H1 (cell line): Measurements from ENCODE around the gene ATP5ME. TPM values are rescaled to one million over a fixed set of nuclear protein-coding genes. Genes with fewer than 3 reads are reported as not detected.

ENCODE experiments used
- CTCF ChIA-PET: fragments of 300-600 bp; sonication (Branson Sonifier 250); formaldehyde crosslinking; loops from one replicate; lab custom pipeline; 2021; ENCODE audit not compliant: partially characterized antibody; lab: Charles Lee
- POLR2A ChIA-PET: fragments of 300-600 bp; sonication (Branson Sonifier 250); formaldehyde crosslinking; loops from one replicate; lab custom pipeline; 2021; ENCODE audit warnings: inconsistent platforms; ENCODE audit not compliant: partially characterized antibody; lab: Charles Lee
- DNase-seq, 2 experiments: peaks; one replicate each; pipeline versions ENCODE4 v3.0.0 to v3.0.0-alpha.2; 2010 to 2022; ENCODE audit warnings: low spot score in 2 of 2, low read depth in 1 of 2, mixed read lengths in 1 of 2
- FAIRE-seq: peaks from 2 replicates; lab custom pipeline; 2011; peaks lifted over from hg19 to GRCh38; lab: Jason Lieb, UNC
- H2AFZ ChIP-seq: 2 replicates; pipeline ENCODE4 v1.8.1; 2012; ENCODE audit warnings: low read length, inconsistent platforms
- H2AK5ac ChIP-seq: 2 replicates; pipeline ENCODE4 v1.6.1; 2013; ENCODE audit warnings: low read depth, low read length
- H2BK120ac ChIP-seq: replicated peaks from 2 replicates; pipeline ENCODE3; 2013; ENCODE audit warnings: low read depth, low read length, inconsistent platforms
- H2BK12ac ChIP-seq: 2 replicates; pipeline ENCODE4 v1.6.1; 2013; ENCODE audit warnings: low read depth, low read length
- H2BK15ac ChIP-seq: 2 replicates; pipeline ENCODE4 v1.6.1; 2013; ENCODE audit warnings: low read length
- H2BK20ac ChIP-seq: 2 replicates; pipeline ENCODE4 v1.6.1; 2013; ENCODE audit warnings: low read length
- H2BK5ac ChIP-seq: 2 replicates; pipeline ENCODE4 v1.6.1; 2013; ENCODE audit warnings: low read depth, low read length
- H3K14ac ChIP-seq: 2 replicates; pipeline ENCODE4 v1.6.1; 2013; ENCODE audit warnings: inconsistent platforms; ENCODE audit not compliant: insufficient read length
- H3K18ac ChIP-seq: 2 replicates; pipeline ENCODE4 v1.6.1; 2013; ENCODE audit warnings: low read length; ENCODE audit errors: extremely low read depth
- H3K23ac ChIP-seq: 2 replicates; pipeline ENCODE4 v1.6.1; 2013; ENCODE audit warnings: inconsistent platforms; ENCODE audit not compliant: insufficient read length
- H3K23me2 ChIP-seq: 2 replicates; pipeline ENCODE4 v1.6.1; 2013; ENCODE audit warnings: low read depth, low read length
- H3K27ac ChIP-seq: 2 replicates; pipeline ENCODE4 v1.6.1; 2011; ENCODE audit warnings: low read depth, low read length, inconsistent platforms
- H3K27me3 ChIP-seq, 4 experiments: replicated peaks in 1 of 4; 1 replicate in 1 of 4; 2 replicates in 3 of 4; pipeline versions ENCODE4 v1.6.1 to v1.8.1; 2011 to 2013; ENCODE audit warnings: low read length in 3 of 4, mild to moderate bottlenecking in 3 of 4, inconsistent platforms in 2 of 4, mixed read lengths in 2 of 4, moderate library complexity in 1 of 4; ENCODE audit not compliant: control insufficient read depth in 3 of 4, insufficient read depth in 3 of 4; ENCODE audit errors: extremely low read depth in 1 of 4
- H3K36me3 ChIP-seq, 4 experiments: 2 replicates each; pipeline versions ENCODE4 v1.6.1 to v1.8.1; 2011 to 2013; ENCODE audit warnings: mild to moderate bottlenecking in 4 of 4, low read length in 3 of 4, moderate library complexity in 2 of 4, control low read depth in 1 of 4, inconsistent platforms in 1 of 4; ENCODE audit not compliant: insufficient read depth in 4 of 4, control insufficient read depth in 2 of 4
- H3K4ac ChIP-seq: replicated peaks from 2 replicates; pipeline ENCODE3; 2013; ENCODE audit warnings: low read length, low read depth, mixed read lengths, inconsistent platforms; ENCODE audit not compliant: insufficient read length
- H3K4me1 ChIP-seq, 4 experiments: replicated peaks in 1 of 4; 1 replicate in 1 of 4; 2 replicates in 3 of 4; pipeline versions ENCODE4 v1.6.1 to v1.8.1; 2011 to 2013; ENCODE audit warnings: low read length in 3 of 4, inconsistent platforms in 2 of 4, mixed read lengths in 1 of 4; ENCODE audit not compliant: insufficient read depth in 4 of 4, control insufficient read depth in 3 of 4
- H3K4me2 ChIP-seq, 2 experiments: 2 replicates each; pipeline versions ENCODE4 v1.6.1 to v1.8.1; 2011 to 2013; ENCODE audit warnings: low read depth in 2 of 2, low read length in 2 of 2, control low read depth in 1 of 2, inconsistent platforms in 1 of 2, mild to moderate bottlenecking in 1 of 2; ENCODE audit not compliant: insufficient read depth in 1 of 2
- H3K4me3 ChIP-seq, 4 experiments: fragments of 200-600, 300-600 bp in 1 of 4; sonication (generic), shearing (Covaris generic), sonication (Bioruptor Twin) in 1 of 4; 2 replicates each; pipeline versions ENCODE4 v1.5.1 to v1.8.1; 2011 to 2016; ENCODE audit warnings: low read length in 4 of 4, low read depth in 3 of 4, control low read depth in 2 of 4, inconsistent platforms in 2 of 4, mild to moderate bottlenecking in 2 of 4, mixed read lengths in 1 of 4, moderate library complexity in 1 of 4; ENCODE audit not compliant: insufficient read depth in 2 of 4; ENCODE audit errors: extremely low read depth in 1 of 4
- H3K56ac ChIP-seq: replicated peaks from 2 replicates; pipeline ENCODE3; 2013; ENCODE audit warnings: low read depth, mild to moderate bottlenecking, mixed read lengths, low read length, inconsistent platforms; ENCODE audit not compliant: insufficient read length
- H3K79me1 ChIP-seq: 2 replicates; pipeline ENCODE4 v1.6.1; 2013; ENCODE audit warnings: low read depth, low read length, control low read depth
- H3K79me2 ChIP-seq, 2 experiments: 2 replicates each; pipeline versions ENCODE4 v1.6.1 to v1.8.1; 2012 to 2013; ENCODE audit warnings: low read length in 2 of 2, mild to moderate bottlenecking in 2 of 2, inconsistent platforms in 1 of 2; ENCODE audit not compliant: insufficient read depth in 2 of 2, control insufficient read depth in 1 of 2
- H3K9ac ChIP-seq, 4 experiments: replicated peaks in 1 of 4; 1 replicate in 1 of 4; 2 replicates in 3 of 4; pipeline versions ENCODE4 v1.6.1 to v1.8.1; 2011 to 2013; ENCODE audit warnings: low read depth in 3 of 4, low read length in 3 of 4, control low read depth in 2 of 4, mild to moderate bottlenecking in 2 of 4, moderate library complexity in 2 of 4, inconsistent platforms in 1 of 4; ENCODE audit errors: extremely low read depth in 1 of 4
- H3K9me3 ChIP-seq, 2 experiments: 2 replicates each; pipeline versions ENCODE4 v1.6.1 to v1.8.1; 2012 to 2013; ENCODE audit warnings: mild to moderate bottlenecking in 2 of 2, moderate library complexity in 2 of 2, control low read depth in 1 of 2, inconsistent platforms in 1 of 2, low read depth in 1 of 2, low read length in 1 of 2, mixed read lengths in 1 of 2; ENCODE audit not compliant: insufficient read depth in 2 of 2
- H4K20me1 ChIP-seq, 2 experiments: replicated peaks in 1 of 2; 2 replicates each; pipeline versions ENCODE3 to v1.8.1; 2011 to 2013; ENCODE audit warnings: inconsistent platforms in 2 of 2, low read length in 2 of 2, mild to moderate bottlenecking in 1 of 2; ENCODE audit not compliant: insufficient read depth in 2 of 2, control insufficient read depth in 1 of 2
- H4K5ac ChIP-seq: 2 replicates; pipeline ENCODE4 v1.6.1; 2013; ENCODE audit warnings: low read length, low read depth, mixed read lengths, inconsistent platforms; ENCODE audit not compliant: insufficient read length
- H4K8ac ChIP-seq: 2 replicates; pipeline ENCODE4 v1.8.0; 2013; ENCODE audit warnings: mild to moderate bottlenecking, moderate library complexity, low read length, inconsistent platforms; ENCODE audit not compliant: insufficient read depth; ENCODE audit errors: extremely low read depth
- H4K91ac ChIP-seq: replicated peaks from 2 replicates; pipeline ENCODE3; 2013; ENCODE audit warnings: low read length, mixed read lengths, inconsistent platforms; ENCODE audit not compliant: insufficient read length
- ASH2L ChIP-seq: fragments of 200-600, 300-600 bp; sonication (generic); IDR thresholded peaks from one replicate; pipeline ENCODE4 v1.7.1; 2017; ENCODE audit warnings: low read length
- ATF2 ChIP-seq: IDR thresholded peaks from 2 replicates; pipeline ENCODE4 v1.6.1; 2012; ENCODE audit warnings: low read length, inconsistent platforms
- BACH1 ChIP-seq: IDR thresholded peaks from 2 replicates; pipeline ENCODE4 v1.6.1; 2012; ENCODE audit warnings: low read length, improper control_type of control experiment
- BCL11A ChIP-seq, 2 experiments: IDR thresholded peaks; one replicate each; pipeline ENCODE4 v1.6.1; 2011; ENCODE audit warnings: low read depth in 2 of 2, low read length in 2 of 2, mild to moderate bottlenecking in 2 of 2
- CHD1 ChIP-seq: IDR thresholded peaks from 2 replicates; pipeline ENCODE4 v1.6.1; 2012; ENCODE audit warnings: low read depth, low read length, improper control_type of control experiment
- CREB1 ChIP-seq: IDR thresholded peaks from 2 replicates; pipeline ENCODE4 v1.6.1; 2012; ENCODE audit warnings: inconsistent platforms
- EGR1 ChIP-seq: IDR thresholded peaks from 2 replicates; pipeline ENCODE4 v1.6.1; 2011; ENCODE audit warnings: low read depth, low read length, borderline replicate concordance
- HDAC2 ChIP-seq, 2 experiments: fragments of 300-600 bp in 1 of 2; sonication (generic) in 1 of 2; IDR thresholded peaks; 2 replicates each; pipeline ENCODE4 v1.6.1; 2011 to 2012; ENCODE audit warnings: low read depth in 2 of 2, low read length in 2 of 2, mild to moderate bottlenecking in 2 of 2, moderate library complexity in 2 of 2, borderline replicate concordance in 1 of 2, inconsistent platforms in 1 of 2
- KDM1A ChIP-seq: fragments of 200-600, 300-600 bp; sonication (generic); IDR thresholded peaks from 2 replicates; pipeline ENCODE4 v1.7.1; 2016; ENCODE audit warnings: mild to moderate bottlenecking, low read length, borderline replicate concordance
- MAFK ChIP-seq: IDR thresholded peaks from 2 replicates; pipeline ENCODE4 v1.6.1; 2012; ENCODE audit warnings: low read depth, mild to moderate bottlenecking, improper control_type of control experiment, low read length
- SP1 ChIP-seq: IDR thresholded peaks from 2 replicates; pipeline ENCODE4 v1.6.1; 2011; ENCODE audit warnings: low read depth, low read length
- TAF1 ChIP-seq: IDR thresholded peaks from 2 replicates; pipeline ENCODE4 v1.6.1; 2011; ENCODE audit warnings: mild to moderate bottlenecking, low read depth, low read length
- TAF7 ChIP-seq: optimal IDR thresholded peaks from 2 replicates; pipeline ENCODE3; 2011; ENCODE audit warnings: low read depth, mild to moderate bottlenecking, inconsistent platforms, low read length, moderate library complexity, borderline replicate concordance
- TCF12 ChIP-seq: IDR thresholded peaks from 2 replicates; pipeline ENCODE4 v1.6.1; 2011; ENCODE audit warnings: low read depth, mild to moderate bottlenecking, low read length
- WGBS, 2 experiments: shearing (Covaris generic) in 1 of 2; methylation state at CpG; one replicate each; pipeline versions ENCODE4 v1.1.6 to v1.1.7; 2013 to 2015; ENCODE audit warnings: low lambda C conversion rate in 2 of 2, mixed read lengths in 2 of 2, inconsistent platforms in 1 of 2, low coverage in 1 of 2, missing lambda C conversion rate in 1 of 2; ENCODE audit not compliant: insufficient replicate concordance in 2 of 2, insufficient coverage in 1 of 2, insufficient read length in 1 of 2; ENCODE audit errors: extremely low coverage in 1 of 2, missing lambda C conversion rate in 1 of 2; 5-methylcytosine and 5-hydroxymethylcytosine counted together
- polyA plus RNA-seq, 7 experiments: library from polyadenylated mRNA; depleted of rRNA in 3 of 7; stranded (reverse) in 5 of 7; unstranded in 2 of 7; fragments of >200 nt in 5 of 7; fragments of 200-250 nt in 2 of 7; gene quantifications; 1 replicate in 5 of 7; 2 replicates in 1 of 7; 4 replicates in 1 of 7; pipeline versions ENCODE4 v1.2.1 to v1.2.3, GENCODE V29; 2011 to 2013; ENCODE audit warnings: missing spikeins in 2 of 7, mixed read lengths in 2 of 7
- total RNA-seq: library from RNA; stranded (reverse); fragmentation: NEBNext Ultra II Directional; extraction: Animal tissue kit (Norgen Biotek cat#: 25700); gene quantifications from 2 replicates; pipeline ENCODE4 v1.2.1, GENCODE V29; 2021

ATP5ME gene
- total and polyA plus RNA-seq, 2 of the 8 experiments (the other 6 are each of a cell fraction or from before 2014, with no cell fraction given), result 375 to 450 TPM

GRCh38 chr4:630656-631055 lies 43.4 kb downstream of the ATP5ME start:
- POLR2A ChIA-PET, result no interaction called here
- Histone ChIP-seq H3K56ac (no peak overlapping the region), H3K18ac (no peak overlapping the region), H4K8ac (no peak overlapping the region), H3K14ac (no peak overlapping the region), H2AFZ (no peak overlapping the region), H3K36me3 (no peaks in the 10 kb centered on the region), H3K23me2 (no peaks in the 10 kb centered on the region), H3K9ac (no peak overlapping the region), H3K27ac (no peak overlapping the region), H3K79me1 (no peaks in the 10 kb centered on the region), H2BK20ac (no peak overlapping the region), H3K23ac (no peak overlapping the region), H3K4me1 (peaks cover 0 to under 1% (median 0%) of the 10 kb centered on the region in 4 experiments; a peak in 3 of 7 replicates), H2BK12ac (no peak overlapping the region), H4K20me1 (peaks cover 0 to 2% of the 10 kb centered on the region in 2 experiments), H3K4me2 (no peak overlapping the region), H3K9me3 (peaks cover 10 to 11% of the 10 kb centered on the region in 2 experiments; a peak in 3 of 4 replicates), H3K4ac (no peak overlapping the region), H4K5ac (no peak overlapping the region), H2BK120ac (no peak overlapping the region), H2BK15ac (no peak overlapping the region), H2BK5ac (no peak overlapping the region), H4K91ac (no peak overlapping the region), H2AK5ac (no peak overlapping the region), H3K27me3 (no peaks in the 10 kb centered on the region; a peak in 1 of 7 replicates), H3K4me3 (no peak overlapping the region), H3K79me2 (no peaks in the 10 kb centered on the region)
- CTCF ChIA-PET, result interaction anchor here (1.3 to 1.4 kb wide), 2 partner anchors 26 to 28 kb away, joined by 3 read pairs; no protein-coding TSS in a partner anchor
- whole genome bisulfite sequencing, 2 experiments, result 83% methylated on average over 5 of the region's 9 CpGs; no CpG with 5 or more reads in 1 of the 2 experiments
- no peak for DNase-seq
- FAIRE-seq, result no peak
- TF ChIP-seq TAF7 (no peak), TAF1 (no peak), ATF2 (no peak), TCF12 (no peak), SP1 (no peak), CREB1 (no peak), HDAC2 (IDR thresholded peaks at IDR 0.05; ENCODE audit: borderline replicate concordance in 1 of 2, low read depth in 2 of 2, low read length in 2 of 2) (no peak), KDM1A (no peak), BCL11A (IDR thresholded peaks at IDR 0.05; ENCODE audit: low read depth in 2 of 2, low read length in 2 of 2) (no peak), MAFK (no peak), BACH1 (no peak), EGR1 (no peak), ASH2L (no peak), CHD1 (no peak)
